Gastrocnemius medialis (tissue), 4 donors: Measurements from ENCODE around the gene GLB1L2.

Experiments used
- CTCF ChIP-seq, 5 experiments: fragments of 450-650 bp in 3 of 5; fragments of 200-600 bp in 2 of 5; sonication (generic) in 2 of 5; IDR thresholded peaks in 4 of 5; conservative IDR thresholded peaks in 1 of 5; 1 replicate in 4 of 5; 2 replicates in 1 of 5; pipeline ENCODE4 v1.5.1; 2016 to 2019; ENCODE audit warnings: antibody characterized with exemption in 5 of 5, mild to moderate bottlenecking in 3 of 5, moderate library complexity in 3 of 5
- POLR2A ChIP-seq, 2 donors: fragments of 450-650 bp; IDR thresholded peaks; one replicate each; pipeline ENCODE4 v1.6.1; 2017; ENCODE audit warnings: antibody characterized with exemption in 2 of 2, mild to moderate bottlenecking in 2 of 2, moderate library complexity in 2 of 2

GRCh38 chr11:134405841-134406240 lies 74.1 kb downstream of the GLB1L2 start:
- TF ChIP-seq CTCF (IDR thresholded peaks at IDR 0.05 in 4 of 5, conservative IDR thresholded peaks at IDR 0.05 in 1 of 5) (no peak), POLR2A (IDR thresholded peaks at IDR 0.05) (no peak)
